ENCODE results near the gene GJD4. TPM values are rescaled to one million over a fixed set of nuclear protein-coding genes. Genes with fewer than 3 reads are reported as not detected.

GJD4 gene
- polyA plus RNA-seq, 1 donor from 2014 or later = not detected

DNA sequence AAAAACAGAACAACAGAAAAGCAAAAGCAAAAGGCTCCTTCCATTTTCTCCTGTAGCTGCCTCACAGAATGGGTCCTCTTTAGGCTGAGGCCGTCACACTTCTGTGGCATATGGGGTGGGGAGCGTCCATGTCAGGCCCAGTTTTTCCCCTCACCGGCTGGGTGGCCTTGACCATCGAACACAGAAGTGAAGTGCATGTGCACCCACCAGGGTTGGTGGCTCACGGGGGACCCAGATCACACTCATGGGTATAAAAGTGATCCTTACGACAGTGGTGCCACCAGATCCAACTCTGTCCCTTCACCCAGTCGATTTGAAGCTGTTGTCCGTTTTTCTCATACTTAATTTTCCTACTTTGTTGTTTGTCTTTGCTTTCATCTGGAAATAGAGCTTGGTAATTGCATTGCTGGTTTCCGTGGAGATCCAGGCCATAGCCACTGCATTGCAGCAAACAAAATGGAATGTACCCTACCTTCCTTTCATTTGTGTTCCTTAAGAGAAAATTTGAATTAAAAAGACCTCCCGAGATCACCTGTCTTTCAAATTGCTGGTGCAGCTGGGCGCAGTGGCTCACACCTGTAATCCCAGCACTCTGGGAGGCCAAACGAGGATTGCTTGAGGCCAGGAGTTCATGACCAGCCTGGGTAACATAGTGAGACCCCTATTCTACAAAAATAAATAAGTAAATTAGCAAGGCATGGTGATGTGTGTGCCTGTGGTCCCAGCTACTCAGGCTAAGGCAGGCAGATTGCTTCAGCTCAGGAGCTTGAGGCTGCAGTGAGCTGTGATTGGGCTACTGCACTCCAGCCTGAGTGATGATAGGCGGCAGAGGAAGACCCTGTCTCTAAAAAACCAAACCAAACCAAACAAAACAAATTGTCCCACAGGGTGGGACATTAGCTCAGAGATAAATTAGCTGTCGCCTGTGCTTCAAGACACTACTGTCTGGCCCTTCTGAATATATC lies 10.7 kb upstream of the GJD4 start:
- Histone ChIP-seq H3K27ac (ENCODE audit: low read length) (no peak overlapping the region), H3K4me3 (ENCODE audit: low read length) (no peak overlapping the region)

DNA sequence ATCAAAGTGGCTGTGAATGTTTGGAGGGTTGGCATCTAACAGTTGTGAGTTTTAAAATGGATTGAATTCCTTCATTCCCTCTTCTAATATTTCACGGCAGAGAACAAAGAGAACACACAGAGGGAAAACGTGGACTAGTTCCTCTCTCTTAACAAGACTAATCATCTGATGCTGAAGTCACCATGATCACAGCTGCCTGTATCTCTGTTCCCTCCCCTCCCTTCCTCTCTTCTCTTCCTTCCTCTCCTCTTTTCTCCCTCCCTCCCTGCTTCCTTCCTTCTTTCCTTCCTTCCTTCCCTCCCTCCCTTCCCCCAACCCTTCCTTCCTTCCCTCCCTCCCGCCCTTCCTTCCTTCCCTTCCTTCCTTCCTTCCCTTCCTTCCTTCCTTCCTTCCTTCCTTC lies 10.0 kb upstream of the GJD4 start:
- no peak overlapping the region for H3K4me3 ChIP-seq (ENCODE audit: low read length)
- H3K27me3 ChIP-seq (ENCODE audit: insufficient read depth, low read depth, low read length) = no peaks in the 10 kb centered on the region
- peaks cover 3% of the 10 kb centered on the region for H3K9me3 ChIP-seq (ENCODE audit: low read length)
- no peak overlapping the region for H3K9ac ChIP-seq (ENCODE audit: low read length)
- no peak overlapping the region for H3K27ac ChIP-seq (ENCODE audit: low read length)
- H2AFZ ChIP-seq (ENCODE audit: low read depth, low read length) = no peak overlapping the region
- no peaks in the 10 kb centered on the region for H3F3A ChIP-seq (ENCODE audit: insufficient read depth, low read length, poor library complexity, severe bottlenecking)
- no peaks in the 10 kb centered on the region for H4K20me1 ChIP-seq (ENCODE audit: insufficient read depth)
- no peaks in the 10 kb centered on the region for H3K9me2 ChIP-seq (ENCODE audit: insufficient read depth, low read length)
- H3K4me2 ChIP-seq (ENCODE audit: low read length) = no peak overlapping the region
- H3K36me3 ChIP-seq (ENCODE audit: insufficient read depth, low read length) = no peaks in the 10 kb centered on the region
- H3K79me2 ChIP-seq (replicated peaks; ENCODE audit: insufficient read depth, low read length) = no peaks in the 10 kb centered on the region
- TF ChIP-seq POLR2AphosphoS5 (IDR thresholded peaks at IDR 0.05) (no peak), TAF1 (IDR thresholded peaks at IDR 0.05; ENCODE audit: low read depth) (no peak), EZH2 (IDR thresholded peaks at IDR 0.05; ENCODE audit: borderline replicate concordance, insufficient read depth, low read length, poor library complexity, severe bottlenecking) (no peak), MXI1 (conservative IDR thresholded peaks at IDR 0.05; ENCODE audit: poor library complexity, severe bottlenecking) (no peak), SMC3 (conservative IDR thresholded peaks at IDR 0.05; ENCODE audit: poor library complexity) (no peak), EP300 (conservative IDR thresholded peaks at IDR 0.05; ENCODE audit: poor library complexity, severe bottlenecking) (no peak), RAD21 (conservative IDR thresholded peaks at IDR 0.05) (no peak)
- TF ChIP-seq, protein P1, sequence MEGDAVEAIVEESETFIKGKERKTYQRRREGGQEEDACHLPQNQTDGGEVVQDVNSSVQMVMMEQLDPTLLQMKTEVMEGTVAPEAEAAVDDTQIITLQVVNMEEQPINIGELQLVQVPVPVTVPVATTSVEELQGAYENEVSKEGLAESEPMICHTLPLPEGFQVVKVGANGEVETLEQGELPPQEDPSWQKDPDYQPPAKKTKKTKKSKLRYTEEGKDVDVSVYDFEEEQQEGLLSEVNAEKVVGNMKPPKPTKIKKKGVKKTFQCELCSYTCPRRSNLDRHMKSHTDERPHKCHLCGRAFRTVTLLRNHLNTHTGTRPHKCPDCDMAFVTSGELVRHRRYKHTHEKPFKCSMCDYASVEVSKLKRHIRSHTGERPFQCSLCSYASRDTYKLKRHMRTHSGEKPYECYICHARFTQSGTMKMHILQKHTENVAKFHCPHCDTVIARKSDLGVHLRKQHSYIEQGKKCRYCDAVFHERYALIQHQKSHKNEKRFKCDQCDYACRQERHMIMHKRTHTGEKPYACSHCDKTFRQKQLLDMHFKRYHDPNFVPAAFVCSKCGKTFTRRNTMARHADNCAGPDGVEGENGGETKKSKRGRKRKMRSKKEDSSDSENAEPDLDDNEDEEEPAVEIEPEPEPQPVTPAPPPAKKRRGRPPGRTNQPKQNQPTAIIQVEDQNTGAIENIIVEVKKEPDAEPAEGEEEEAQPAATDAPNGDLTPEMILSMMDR (IDR thresholded peaks at IDR 0.05; ENCODE audit: poor library complexity, severe bottlenecking) = no peak

More for the DNA sequence above, 10.7 kb upstream of the GJD4 start:
- Histone ChIP-seq H3K4me2 (ENCODE audit: low read length) (no peak overlapping the region), H3K36me3 (ENCODE audit: insufficient read depth, low read length) (no peaks in the 10 kb centered on the region), H3F3A (ENCODE audit: insufficient read depth, low read length, poor library complexity, severe bottlenecking) (no peaks in the 10 kb centered on the region), H3K9ac (ENCODE audit: low read length) (no peak overlapping the region), H2AFZ (ENCODE audit: low read depth, low read length) (no peak overlapping the region), H3K79me2 (replicated peaks; ENCODE audit: insufficient read depth, low read length) (no peaks in the 10 kb centered on the region), H3K27me3 (ENCODE audit: insufficient read depth, low read depth, low read length) (no peaks in the 10 kb centered on the region), H3K9me3 (ENCODE audit: low read length) (peaks cover 3% of the 10 kb centered on the region), H3K9me2 (ENCODE audit: insufficient read depth, low read length) (no peaks in the 10 kb centered on the region), H4K20me1 (ENCODE audit: insufficient read depth) (no peaks in the 10 kb centered on the region)
- no peak for TF ChIP-seq EP300 (conservative IDR thresholded peaks at IDR 0.05; ENCODE audit: poor library complexity, severe bottlenecking)
- TF ChIP-seq SMC3 (conservative IDR thresholded peaks at IDR 0.05; ENCODE audit: poor library complexity) = no peak
- no peak for TF ChIP-seq EZH2 (IDR thresholded peaks at IDR 0.05; ENCODE audit: borderline replicate concordance, insufficient read depth, low read length, poor library complexity, severe bottlenecking)
- TF ChIP-seq, protein P1 (IDR thresholded peaks at IDR 0.05; ENCODE audit: poor library complexity, severe bottlenecking) = no peak
- TF ChIP-seq, protein P2, sequence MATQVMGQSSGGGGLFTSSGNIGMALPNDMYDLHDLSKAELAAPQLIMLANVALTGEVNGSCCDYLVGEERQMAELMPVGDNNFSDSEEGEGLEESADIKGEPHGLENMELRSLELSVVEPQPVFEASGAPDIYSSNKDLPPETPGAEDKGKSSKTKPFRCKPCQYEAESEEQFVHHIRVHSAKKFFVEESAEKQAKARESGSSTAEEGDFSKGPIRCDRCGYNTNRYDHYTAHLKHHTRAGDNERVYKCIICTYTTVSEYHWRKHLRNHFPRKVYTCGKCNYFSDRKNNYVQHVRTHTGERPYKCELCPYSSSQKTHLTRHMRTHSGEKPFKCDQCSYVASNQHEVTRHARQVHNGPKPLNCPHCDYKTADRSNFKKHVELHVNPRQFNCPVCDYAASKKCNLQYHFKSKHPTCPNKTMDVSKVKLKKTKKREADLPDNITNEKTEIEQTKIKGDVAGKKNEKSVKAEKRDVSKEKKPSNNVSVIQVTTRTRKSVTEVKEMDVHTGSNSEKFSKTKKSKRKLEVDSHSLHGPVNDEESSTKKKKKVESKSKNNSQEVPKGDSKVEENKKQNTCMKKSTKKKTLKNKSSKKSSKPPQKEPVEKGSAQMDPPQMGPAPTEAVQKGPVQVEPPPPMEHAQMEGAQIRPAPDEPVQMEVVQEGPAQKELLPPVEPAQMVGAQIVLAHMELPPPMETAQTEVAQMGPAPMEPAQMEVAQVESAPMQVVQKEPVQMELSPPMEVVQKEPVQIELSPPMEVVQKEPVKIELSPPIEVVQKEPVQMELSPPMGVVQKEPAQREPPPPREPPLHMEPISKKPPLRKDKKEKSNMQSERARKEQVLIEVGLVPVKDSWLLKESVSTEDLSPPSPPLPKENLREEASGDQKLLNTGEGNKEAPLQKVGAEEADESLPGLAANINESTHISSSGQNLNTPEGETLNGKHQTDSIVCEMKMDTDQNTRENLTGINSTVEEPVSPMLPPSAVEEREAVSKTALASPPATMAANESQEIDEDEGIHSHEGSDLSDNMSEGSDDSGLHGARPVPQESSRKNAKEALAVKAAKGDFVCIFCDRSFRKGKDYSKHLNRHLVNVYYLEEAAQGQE (IDR thresholded peaks at IDR 0.05; ENCODE audit: borderline replicate concordance) = no peak
- TF ChIP-seq POLR2AphosphoS5 (IDR thresholded peaks at IDR 0.05) = no peak
- no peak for TF ChIP-seq RAD21 (conservative IDR thresholded peaks at IDR 0.05)
- no peak for TF ChIP-seq TAF1 (IDR thresholded peaks at IDR 0.05; ENCODE audit: low read depth)
- TF ChIP-seq MXI1 (conservative IDR thresholded peaks at IDR 0.05; ENCODE audit: poor library complexity, severe bottlenecking) = no peak

All from neural cell (in vitro differentiated cells).